GM18861 (cell line): ENCODE measurements around the gene ATG16L1.
"Not testable (repeated sequence)": the region's sequence is repeated elsewhere in the genome, so short reads cannot be mapped to it uniquely, and the experiment has no call there.

Experiments used
- ATAC-seq: cut with Tn5 transposase; IDR thresholded peaks from one replicate; pipeline ENCODE4 v1.9.1; 2021; ENCODE audit not compliant: unreplicated experiment

Gene ATG16L1

DNA sequence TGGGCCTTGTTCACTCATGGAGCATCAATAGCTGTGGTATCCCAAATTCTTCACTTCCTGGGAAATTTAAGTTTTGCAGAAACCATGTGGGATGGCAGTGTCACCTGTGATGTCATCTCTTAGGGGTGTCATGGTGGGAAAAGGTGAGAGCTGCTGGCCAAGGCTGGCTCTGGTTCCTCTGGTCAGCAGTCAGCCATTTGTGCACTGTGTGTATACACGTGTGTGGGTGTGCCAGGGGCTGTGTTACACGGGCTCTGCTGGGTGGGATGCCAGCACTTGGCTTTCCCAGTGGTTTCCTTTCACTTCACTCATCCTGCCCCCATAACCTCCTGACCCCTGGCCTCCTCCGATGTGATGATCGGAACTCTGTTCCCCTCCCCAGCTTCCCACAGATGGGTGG is 77.4 kb downstream of the ATG16L1 start:
- ATAC-seq: no peak

DNA sequence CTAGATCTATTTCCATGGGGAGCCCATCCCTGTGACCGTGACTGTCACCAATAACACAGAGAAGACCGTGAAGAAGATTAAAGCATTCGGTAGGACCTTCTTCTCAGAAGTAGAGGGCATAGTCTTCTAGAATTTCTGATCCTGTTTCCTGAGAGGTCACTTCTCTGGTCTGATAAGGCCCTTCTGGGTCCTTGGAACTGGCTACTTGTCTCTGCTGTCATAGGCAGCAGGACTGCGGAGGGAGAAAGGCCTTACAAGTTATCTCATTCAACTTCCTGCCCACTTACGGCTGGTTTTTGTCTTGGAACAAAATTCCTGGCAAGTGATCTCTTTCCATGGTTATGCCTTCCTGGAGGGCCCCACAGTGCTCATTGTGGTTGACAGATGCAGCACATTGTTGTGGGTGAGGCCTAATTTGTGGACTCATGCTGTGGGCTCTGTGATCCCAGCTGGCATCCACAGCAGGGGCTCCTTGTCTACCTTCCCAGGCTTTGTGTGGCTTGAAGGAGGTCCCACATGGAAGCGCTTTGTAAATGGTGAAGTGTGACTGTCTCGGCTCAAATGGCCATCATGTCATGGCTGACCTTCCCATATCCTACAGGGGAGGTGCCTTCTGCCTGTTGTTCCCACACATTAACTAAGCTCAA is 78.1 kb downstream of the ATG16L1 start:
- ATAC-seq: no peak

DNA sequence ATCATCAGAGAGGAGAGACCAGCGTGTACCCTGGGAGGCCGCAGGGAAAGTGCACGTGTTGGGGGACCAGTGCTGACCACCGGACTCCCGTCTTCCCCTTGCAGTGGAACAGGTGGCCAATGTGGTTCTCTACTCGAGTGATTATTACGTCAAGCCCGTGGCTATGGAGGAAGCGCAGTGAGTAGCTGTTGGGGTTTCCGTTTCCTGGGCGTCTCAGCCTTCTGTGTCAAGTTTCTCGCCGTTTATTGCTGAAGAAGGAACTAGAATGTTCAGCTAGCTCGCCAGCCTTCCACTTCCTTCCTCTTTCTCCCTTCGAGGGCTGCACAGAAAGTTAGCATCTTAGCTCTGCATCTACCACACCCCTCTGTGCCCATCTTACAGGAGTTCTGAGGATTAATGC is 80.1 kb downstream of the ATG16L1 start:
- ATAC-seq: peak; percentile 88

GRCh38 chr2:233332125-233332524 is 80.7 kb downstream of the ATG16L1 start:
- ATAC-seq: no peak

GRCh38 chr2:233334915-233335314 is 83.4 kb downstream of the ATG16L1 start:
- no peak for ATAC-seq

- ATAC-seq: not testable (repeated sequence)
Observed at GRCh38 chr2:233336091-233336490, 84.6 kb downstream of the ATG16L1 start.

- ATAC-seq: no peak
Observed at GRCh38 chr2:233336541-233336940, 85.1 kb downstream of the ATG16L1 start.

- no peak for ATAC-seq
Observed at GRCh38 chr2:233338046-233338445, 86.6 kb downstream of the ATG16L1 start.

- ATAC-seq: no peak
Observed at GRCh38 chr2:233338812-233339368, 87.4 kb downstream of the ATG16L1 start.

DNA sequence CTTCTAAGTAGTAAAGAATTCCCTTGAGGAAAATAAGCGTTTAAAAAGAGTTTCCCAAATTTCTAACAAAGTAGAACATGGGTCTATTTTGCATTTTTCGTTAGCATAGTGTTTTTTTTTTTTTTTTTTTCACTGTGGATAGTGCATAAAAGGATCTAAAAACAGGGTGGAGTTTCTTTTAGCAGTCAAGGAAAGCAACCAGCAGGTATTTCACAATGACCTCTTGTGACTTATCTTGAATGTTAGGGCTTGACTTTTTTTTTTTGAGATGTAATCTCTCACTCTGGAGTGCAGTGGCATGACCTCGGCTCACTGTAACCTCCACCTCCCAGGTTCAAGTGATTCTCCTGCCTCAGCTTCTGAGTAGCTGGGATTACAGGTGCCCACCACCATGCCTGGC is 88.0 kb downstream of the ATG16L1 start:
- no peak for ATAC-seq

- no peak for ATAC-seq
Observed at GRCh38 chr2:233341296-233341695, 89.8 kb downstream of the ATG16L1 start.

- ATAC-seq: no peak
Observed at GRCh38 chr2:233342301-233342700, 90.8 kb downstream of the ATG16L1 start.

DNA sequence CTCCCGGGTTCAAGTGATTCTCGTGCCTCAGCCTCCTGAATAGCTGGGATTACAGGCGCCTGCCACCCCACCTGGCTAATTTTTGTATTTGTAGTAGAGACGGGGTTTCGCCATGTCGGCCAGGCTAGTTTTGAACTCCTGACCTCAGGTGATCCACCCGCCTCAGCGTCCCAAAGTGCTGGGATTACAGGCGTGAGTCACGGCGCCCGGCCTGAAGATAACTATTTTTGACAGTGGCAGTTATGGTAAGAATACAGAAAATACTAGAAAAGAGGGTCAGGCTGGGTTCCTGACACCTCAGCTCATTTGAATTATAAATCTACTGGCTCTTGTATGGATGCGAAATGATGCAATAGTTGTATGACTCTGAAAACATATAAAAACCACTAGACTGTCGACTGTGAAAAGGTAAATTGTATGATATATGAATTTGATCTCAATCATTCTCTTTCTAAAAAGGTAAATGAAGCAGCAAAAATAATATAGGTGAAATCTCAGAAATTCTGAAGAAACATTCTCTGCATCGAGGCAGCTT is 91.8 kb downstream of the ATG16L1 start:
- no peak for ATAC-seq
